Measurements from ENCODE around the gene SCML2.
A peak's percentile ranks its signal among the peaks of the same experiment; 100 is the strongest.
"Not testable (repeated sequence)": the region's sequence is repeated elsewhere in the genome, so short reads cannot be mapped to it uniquely, and the experiment has no call there.

The SCML2 gene

DNA sequence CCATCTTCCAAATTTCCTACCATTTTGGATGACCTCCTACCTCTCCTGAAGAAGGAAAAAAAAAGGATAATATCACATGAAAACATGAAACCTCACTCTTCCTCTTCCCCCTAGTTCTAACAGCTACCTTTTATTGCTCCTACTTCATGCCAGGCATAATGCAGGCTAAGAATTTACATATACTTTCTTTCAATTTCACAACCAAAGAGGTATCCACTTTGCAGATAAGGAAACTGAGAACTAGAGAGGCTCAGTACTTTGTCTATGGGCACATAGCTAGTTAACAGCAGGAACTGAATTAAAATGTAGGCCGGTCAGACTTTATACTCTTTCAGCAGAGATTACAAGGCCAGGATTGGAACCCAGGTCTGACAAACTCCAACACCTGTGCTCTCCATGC, 99.4 kb downstream of the SCML2 start:
- Histone ChIP-seq H4K8ac (ENCODE audit: low read depth, low read length) (no peak overlapping the region), H3K9me3 (replicated peaks in 1 of 2; ENCODE audit: control insufficient read depth in 2 of 2, insufficient read depth in 1 of 2, low read depth in 1 of 2, low read length in 2 of 2) (no peaks in the 10 kb centered on the region), H2BK12ac (ENCODE audit: low read length) (no peak overlapping the region)

DNA sequence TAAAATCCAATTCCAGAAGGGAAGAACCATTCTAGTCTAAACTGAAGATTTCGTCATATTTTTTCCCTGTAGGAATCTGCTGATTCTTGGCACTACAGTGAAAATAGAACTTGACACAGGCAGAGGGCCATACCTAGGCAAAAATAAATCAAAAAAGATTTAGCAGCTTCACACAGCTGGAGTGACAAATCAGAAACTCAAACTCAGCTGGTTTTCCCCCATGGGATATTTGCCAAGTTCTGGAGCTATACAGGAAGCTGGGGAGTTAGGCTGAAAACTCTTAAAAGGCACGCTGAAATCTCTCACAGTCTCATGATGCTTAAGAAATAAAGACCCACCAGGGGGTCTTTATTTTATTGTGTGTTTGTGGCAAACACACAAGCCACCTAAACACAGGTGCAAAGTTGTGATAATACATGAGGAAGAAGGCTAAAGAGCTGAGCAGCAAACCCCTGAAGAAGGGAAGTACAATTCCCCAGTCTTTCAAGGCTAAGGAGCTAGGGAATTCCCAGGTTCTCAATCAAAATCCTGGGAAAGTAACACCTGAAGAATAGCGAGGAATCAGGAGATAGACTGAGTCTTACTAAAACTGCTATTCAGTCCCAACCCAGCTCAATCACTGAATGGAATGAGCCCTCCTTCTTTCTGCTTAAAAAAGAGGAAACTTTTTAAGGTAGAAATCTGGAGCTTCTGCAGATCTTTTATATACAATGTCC, 101.7 kb downstream of the SCML2 start:
- peaks cover 2 to 64% of the 10 kb centered on the region in 2 donors for H3K36me3 ChIP-seq (replicated peaks in 1 of 2; ENCODE audit: control insufficient read depth in 2 of 2, insufficient read depth in 2 of 2, low read length in 2 of 2)
- H3K4me1 ChIP-seq (ENCODE audit: control insufficient read depth in 2 of 2, insufficient read depth in 1 of 2, low read depth in 1 of 2, low read length in 2 of 2): no peaks in the 10 kb centered on the region
- no peak overlapping the region for H2BK15ac ChIP-seq (ENCODE audit: low read length)
- H3K14ac ChIP-seq (ENCODE audit: low read length): no peak overlapping the region
- no peak overlapping the region for H3K23ac ChIP-seq (ENCODE audit: low read depth, low read length, poor library complexity)
- H3K9ac ChIP-seq (ENCODE audit: low read depth, low read length, poor library complexity): no peak overlapping the region
- H2AK5ac ChIP-seq (ENCODE audit: low read depth, low read length): no peak overlapping the region
- H3K18ac ChIP-seq (ENCODE audit: low read length): no peak overlapping the region
- no peaks in the 10 kb centered on the region for H3K79me1 ChIP-seq (ENCODE audit: low read depth, low read length)
- no peak overlapping the region for H3K4me3 ChIP-seq (ENCODE audit: low read length in 2 of 2)
- H3K27ac ChIP-seq (replicated peaks; ENCODE audit: low read length): no peak overlapping the region
- H3K9me3 ChIP-seq (replicated peaks in 1 of 2; ENCODE audit: control insufficient read depth in 2 of 2, insufficient read depth in 1 of 2, low read depth in 1 of 2, low read length in 2 of 2): no peaks in the 10 kb centered on the region
- H2BK5ac ChIP-seq (ENCODE audit: low read length): no peak overlapping the region
- no peak overlapping the region for H2BK12ac ChIP-seq (ENCODE audit: low read length)
- no peak overlapping the region for H2BK120ac ChIP-seq (ENCODE audit: low read depth, low read length)
- DNase-seq (ENCODE audit: low spot score): no peak
- H3K4ac ChIP-seq (ENCODE audit: low read length): no peak overlapping the region
- H3K27me3 ChIP-seq (ENCODE audit: control insufficient read depth in 3 of 3, insufficient read depth in 3 of 3, low read depth in 1 of 3, low read length in 3 of 3): no peaks in the 10 kb centered on the region
- no peak overlapping the region for H4K91ac ChIP-seq (ENCODE audit: low read depth, low read length, poor library complexity)
- H4K8ac ChIP-seq (ENCODE audit: low read depth, low read length): no peak overlapping the region
- H3K4me2 ChIP-seq (ENCODE audit: insufficient read depth, low read length, poor library complexity, severe bottlenecking): no peak overlapping the region
- H2AFZ ChIP-seq (ENCODE audit: low read length): no peak overlapping the region
- no CpG with 5 or more reads among the region's 3 CpGs for WGBS, 2 donors (ENCODE audit: extremely low coverage in 2 of 2, insufficient read length in 2 of 2, insufficient replicate concordance in 1 of 2)

More for the DNA sequence above, 99.4 kb downstream of the SCML2 start:
- Histone ChIP-seq H2AFZ (ENCODE audit: low read length) (no peak overlapping the region), H4K91ac (ENCODE audit: low read depth, low read length, poor library complexity) (no peak overlapping the region), H3K18ac (ENCODE audit: low read length) (no peak overlapping the region), H3K14ac (ENCODE audit: low read length) (no peak overlapping the region), H3K36me3 (replicated peaks in 1 of 2; ENCODE audit: control insufficient read depth in 2 of 2, insufficient read depth in 2 of 2, low read length in 2 of 2) (peaks cover 2 to 66% of the 10 kb centered on the region in 2 donors), H3K4me1 (ENCODE audit: control insufficient read depth in 2 of 2, insufficient read depth in 1 of 2, low read depth in 1 of 2, low read length in 2 of 2) (no peaks in the 10 kb centered on the region), H3K23ac (ENCODE audit: low read depth, low read length, poor library complexity) (no peak overlapping the region), H2BK120ac (ENCODE audit: low read depth, low read length) (no peak overlapping the region), H3K4ac (ENCODE audit: low read length) (no peak overlapping the region), H3K27me3 (ENCODE audit: control insufficient read depth in 3 of 3, insufficient read depth in 3 of 3, low read depth in 1 of 3, low read length in 3 of 3) (no peaks in the 10 kb centered on the region), H2BK5ac (ENCODE audit: low read length) (no peak overlapping the region), H3K27ac (replicated peaks; ENCODE audit: low read length) (no peak overlapping the region), H3K9ac (ENCODE audit: low read depth, low read length, poor library complexity) (no peak overlapping the region), H3K4me2 (ENCODE audit: insufficient read depth, low read length, poor library complexity, severe bottlenecking) (no peak overlapping the region), H2AK5ac (ENCODE audit: low read depth, low read length) (no peak overlapping the region), H2BK15ac (ENCODE audit: low read length) (no peak overlapping the region), H3K79me1 (ENCODE audit: low read depth, low read length) (no peaks in the 10 kb centered on the region), H3K4me3 (ENCODE audit: low read length in 2 of 2) (no peak overlapping the region)
- no peak for DNase-seq (ENCODE audit: low spot score)
- no CpG with 5 or more reads among the region's 1 CpG for WGBS, 2 donors (ENCODE audit: extremely low coverage in 2 of 2, insufficient read length in 2 of 2, insufficient replicate concordance in 1 of 2)

DNA sequence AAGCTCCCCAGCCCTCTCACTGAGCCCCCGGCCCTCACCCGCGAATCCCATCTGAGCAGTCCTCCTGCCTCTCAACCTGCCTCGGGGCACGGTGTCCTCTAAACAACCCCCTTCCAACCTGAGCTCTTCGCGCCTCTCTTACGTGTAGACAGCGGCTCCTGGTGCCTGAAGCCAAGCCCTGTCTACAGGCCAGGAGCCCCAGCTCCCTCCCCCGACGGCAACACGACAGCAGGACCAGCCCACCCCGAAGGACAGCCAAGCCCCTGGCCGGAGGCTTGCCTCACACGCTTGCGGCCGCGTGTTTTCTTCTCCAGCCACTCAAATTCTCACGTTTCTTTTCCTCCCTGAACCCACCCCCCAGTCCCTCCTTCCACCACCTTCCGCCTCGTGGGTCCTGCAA, 124.8 kb downstream of the SCML2 start:
- not testable (repeated sequence) for H2BK120ac ChIP-seq (ENCODE audit: low read depth, low read length); H3K79me1 ChIP-seq (ENCODE audit: low read depth, low read length); DNase-seq (ENCODE audit: low spot score); H3K18ac ChIP-seq (ENCODE audit: low read length); H3K23ac ChIP-seq (ENCODE audit: low read depth, low read length, poor library complexity); H4K91ac ChIP-seq (ENCODE audit: low read depth, low read length, poor library complexity); H4K8ac ChIP-seq (ENCODE audit: low read depth, low read length); H3K9me3 ChIP-seq (replicated peaks in 1 of 2; ENCODE audit: control insufficient read depth in 2 of 2, insufficient read depth in 1 of 2, low read depth in 1 of 2, low read length in 2 of 2); H3K4me3 ChIP-seq (ENCODE audit: low read length in 2 of 2); H2AFZ ChIP-seq (ENCODE audit: low read length); H2AK5ac ChIP-seq (ENCODE audit: low read depth, low read length); H3K9ac ChIP-seq (ENCODE audit: low read depth, low read length, poor library complexity); H3K27me3 ChIP-seq (ENCODE audit: control insufficient read depth in 3 of 3, insufficient read depth in 3 of 3, low read depth in 1 of 3, low read length in 3 of 3); H3K36me3 ChIP-seq (replicated peaks in 1 of 2; ENCODE audit: control insufficient read depth in 2 of 2, insufficient read depth in 2 of 2, low read length in 2 of 2); H3K4ac ChIP-seq (ENCODE audit: low read length); H2BK12ac ChIP-seq (ENCODE audit: low read length); H2BK15ac ChIP-seq (ENCODE audit: low read length); H3K4me1 ChIP-seq (ENCODE audit: control insufficient read depth in 2 of 2, insufficient read depth in 1 of 2, low read depth in 1 of 2, low read length in 2 of 2); H3K27ac ChIP-seq (replicated peaks; ENCODE audit: low read length); H3K4me2 ChIP-seq (ENCODE audit: insufficient read depth, low read length, poor library complexity, severe bottlenecking); H3K14ac ChIP-seq (ENCODE audit: low read length); H2BK5ac ChIP-seq (ENCODE audit: low read length)
- no CpG with 5 or more reads among the region's 21 CpGs for WGBS, 2 donors (ENCODE audit: extremely low coverage in 2 of 2, insufficient read length in 2 of 2, insufficient replicate concordance in 1 of 2)

DNA sequence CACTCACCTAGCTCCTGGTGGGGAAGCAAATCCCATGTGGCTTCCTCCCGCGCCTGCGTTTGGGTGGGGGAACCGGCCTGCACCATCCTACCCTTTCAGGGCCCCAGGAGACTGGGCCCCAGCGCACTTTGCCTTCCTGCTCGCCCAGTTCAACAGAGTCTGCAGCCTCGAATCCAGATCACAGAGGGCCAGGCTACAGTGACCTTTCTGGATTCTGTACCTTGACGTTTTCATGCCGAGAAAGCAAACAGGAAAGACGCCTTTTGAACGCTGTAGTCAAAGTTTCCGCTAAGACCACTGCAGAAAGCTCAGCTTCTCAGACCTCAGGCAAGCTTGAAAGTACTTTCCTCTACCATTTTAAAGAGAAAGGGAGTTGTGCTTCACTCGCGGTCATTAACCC, 126.4 kb downstream of the SCML2 start:
- Histone ChIP-seq H3K9me3 (replicated peaks in 1 of 2; ENCODE audit: control insufficient read depth in 2 of 2, insufficient read depth in 1 of 2, low read depth in 1 of 2, low read length in 2 of 2) (no peaks in the 10 kb centered on the region), H2BK120ac (ENCODE audit: low read depth, low read length) (no peak overlapping the region), H2BK15ac (ENCODE audit: low read length) (no peak overlapping the region), H3K27me3 (ENCODE audit: control insufficient read depth in 3 of 3, insufficient read depth in 3 of 3, low read depth in 1 of 3, low read length in 3 of 3) (no peaks in the 10 kb centered on the region), H3K79me1 (ENCODE audit: low read depth, low read length) (no peaks in the 10 kb centered on the region), H3K9ac (ENCODE audit: low read depth, low read length, poor library complexity) (no peak overlapping the region), H3K23ac (ENCODE audit: low read depth, low read length, poor library complexity) (no peak overlapping the region), H4K8ac (ENCODE audit: low read depth, low read length) (no peak overlapping the region), H3K36me3 (replicated peaks in 1 of 2; ENCODE audit: control insufficient read depth in 2 of 2, insufficient read depth in 2 of 2, low read length in 2 of 2) (no peaks in the 10 kb centered on the region), H3K18ac (ENCODE audit: low read length) (no peak overlapping the region), H3K4me3 (ENCODE audit: low read length in 2 of 2) (no peak overlapping the region), H2BK5ac (ENCODE audit: low read length) (no peak overlapping the region), H2BK12ac (ENCODE audit: low read length) (no peak overlapping the region), H3K4me1 (ENCODE audit: control insufficient read depth in 2 of 2, insufficient read depth in 1 of 2, low read depth in 1 of 2, low read length in 2 of 2) (no peaks in the 10 kb centered on the region), H4K91ac (ENCODE audit: low read depth, low read length, poor library complexity) (no peak overlapping the region), H2AK5ac (ENCODE audit: low read depth, low read length) (no peak overlapping the region), H3K4ac (ENCODE audit: low read length) (no peak overlapping the region), H3K4me2 (ENCODE audit: insufficient read depth, low read length, poor library complexity, severe bottlenecking) (no peak overlapping the region), H2AFZ (ENCODE audit: low read length) (peak overlapping the region; percentile 53), H3K14ac (ENCODE audit: low read length) (no peak overlapping the region), H3K27ac (replicated peaks; ENCODE audit: low read length) (no peak overlapping the region)
- no peak for DNase-seq (ENCODE audit: low spot score)
- WGBS, 2 donors (ENCODE audit: extremely low coverage in 2 of 2, insufficient read length in 2 of 2, insufficient replicate concordance in 1 of 2): no CpG with 5 or more reads among the region's 14 CpGs
